IMR-90 (cell line): ENCODE results near the gene NUP107. TPM values are rescaled to one million over a fixed set of nuclear protein-coding genes. Genes with fewer than 3 reads are reported as not detected.

ENCODE experiments used
- ATAC-seq: fragments of 200-7000 bp; cut with Tn5 transposase; 2 replicates; pipeline ENCODE4 v1.9.1; 2020; ENCODE audit warnings: low read depth, mild to moderate bottlenecking, moderate library complexity
- BruUV-seq: library from RNA; stranded (reverse); fragments of 400-500 nt; replicated peaks from 2 replicates; lab custom pipeline; 2021; lab: Mats Ljungman, UMichigan
- CTCF ChIA-PET: fragments of 300-600 bp; formaldehyde crosslinking; extraction: SDS; loops from one replicate; lab custom pipeline; 2021; ENCODE audit warnings: antibody characterized with exemption; lab: Yijun Ruan, JAX
- POLR2A ChIA-PET: fragments of 300-600 bp; sonication (Branson Sonifier 250); formaldehyde crosslinking; loops from one replicate; lab custom pipeline; 2022; ENCODE audit warnings: antibody characterized with exemption; ENCODE audit not compliant: unreplicated experiment; lab: Charles Lee
- DNase-seq: peaks from one replicate; pipeline ENCODE4 v3.0.0; 2013
- H2AFZ ChIP-seq: replicated peaks from 2 replicates; pipeline ENCODE3; 2013; ENCODE audit warnings: low read length, mild to moderate bottlenecking; ENCODE audit not compliant: poor library complexity
- H2AK5ac ChIP-seq: 2 replicates; pipeline ENCODE4 v1.6.1; 2013; ENCODE audit warnings: low read depth, low read length, inconsistent platforms
- H2AK9ac ChIP-seq: replicated peaks from 2 replicates; pipeline ENCODE3; 2013; ENCODE audit warnings: mild to moderate bottlenecking, low read depth, low read length, moderate library complexity; ENCODE audit not compliant: poor library complexity
- H2BK120ac ChIP-seq: 2 replicates; pipeline ENCODE4 v1.6.1; 2013; ENCODE audit warnings: low read depth, low read length, inconsistent platforms
- H2BK15ac ChIP-seq: 3 replicates; pipeline ENCODE4 v1.6.1; 2013; ENCODE audit warnings: low read depth, low read length, inconsistent platforms
- H2BK20ac ChIP-seq: 2 replicates; pipeline ENCODE4 v1.6.1; 2013; ENCODE audit warnings: low read depth, mild to moderate bottlenecking, inconsistent platforms, low read length, moderate library complexity
- H2BK5ac ChIP-seq: 2 replicates; pipeline ENCODE4 v1.6.1; 2013; ENCODE audit warnings: mild to moderate bottlenecking, low read depth, low read length, inconsistent platforms; ENCODE audit not compliant: poor library complexity, severe bottlenecking
- H3K14ac ChIP-seq: replicated peaks from 2 replicates; pipeline ENCODE4 v1.6.1; 2013; ENCODE audit warnings: low read depth, low read length, inconsistent platforms
- H3K18ac ChIP-seq: 2 replicates; pipeline ENCODE4 v1.6.1; 2013; ENCODE audit warnings: low read depth, low read length, control low read depth
- H3K23ac ChIP-seq: 2 replicates; pipeline ENCODE4 v1.6.1; 2013; ENCODE audit warnings: low read depth, low read length, inconsistent platforms
- H3K27ac ChIP-seq: 2 replicates; pipeline ENCODE4 v1.5.1; 2013; ENCODE audit warnings: mild to moderate bottlenecking, control low read depth, low read length; ENCODE audit not compliant: insufficient read depth
- H3K27me3 ChIP-seq: 2 replicates; pipeline ENCODE4 v1.6.1; 2013; ENCODE audit warnings: low read length; ENCODE audit not compliant: control insufficient read depth, insufficient read depth
- H3K36me3 ChIP-seq: 2 replicates; pipeline ENCODE4 v1.6.1; 2013; ENCODE audit warnings: low read length, mixed read lengths; ENCODE audit not compliant: control insufficient read depth, insufficient read depth
- H3K4ac ChIP-seq: 2 replicates; pipeline ENCODE4 v1.6.1; 2013; ENCODE audit warnings: low read depth, low read length, inconsistent platforms
- H3K4me1 ChIP-seq: 2 replicates; pipeline ENCODE4 v1.6.1; 2013; ENCODE audit warnings: low read length, mixed read lengths; ENCODE audit not compliant: control insufficient read depth, insufficient read depth
- H3K4me2 ChIP-seq: 2 replicates; pipeline ENCODE4 v1.6.1; 2013; ENCODE audit warnings: low read depth, mild to moderate bottlenecking, control low read depth, low read length, moderate library complexity
- H3K4me3 ChIP-seq: 2 replicates; pipeline ENCODE4 v1.5.1; 2013; ENCODE audit warnings: low read depth, mild to moderate bottlenecking, control low read depth, low read length, moderate library complexity; ENCODE audit not compliant: insufficient read depth
- H3K56ac ChIP-seq: 2 replicates; pipeline ENCODE4 v1.6.1; 2013; ENCODE audit warnings: low read length, inconsistent platforms; ENCODE audit not compliant: insufficient read depth; ENCODE audit errors: extremely low read depth
- H3K79me1 ChIP-seq, 2 experiments: 2 replicates each; pipeline ENCODE4 v1.6.1; 2013; ENCODE audit warnings: low read length in 2 of 2, inconsistent platforms in 1 of 2, low read depth in 1 of 2
- H3K9ac ChIP-seq: 2 replicates; pipeline ENCODE4 v1.6.1; 2013; ENCODE audit warnings: low read depth, low read length, control low read depth
- H3K9me1 ChIP-seq: 2 replicates; pipeline ENCODE4 v1.6.1; 2013; ENCODE audit warnings: low read length, inconsistent platforms; ENCODE audit not compliant: insufficient read depth
- H3K9me3 ChIP-seq: 2 replicates; pipeline ENCODE4 v1.6.1; 2013; ENCODE audit warnings: low read length; ENCODE audit not compliant: control insufficient read depth, insufficient read depth
- H4K20me1 ChIP-seq: 2 replicates; pipeline ENCODE4 v1.6.1; 2013; ENCODE audit warnings: low read length, inconsistent platforms; ENCODE audit not compliant: insufficient read depth
- H4K5ac ChIP-seq: 2 replicates; pipeline ENCODE4 v1.6.1; 2013; ENCODE audit warnings: mild to moderate bottlenecking, low read depth, low read length, control low read depth
- H4K8ac ChIP-seq, 2 experiments: 2 replicates each; pipeline ENCODE4 v1.6.1; 2013; ENCODE audit warnings: low read depth in 2 of 2, low read length in 2 of 2, control low read depth in 1 of 2, inconsistent platforms in 1 of 2
- H4K91ac ChIP-seq: 2 replicates; pipeline ENCODE4 v1.6.1; 2013; ENCODE audit warnings: low read depth, low read length, inconsistent platforms; ENCODE audit not compliant: insufficient read depth
- BHLHE40 ChIP-seq: fragments of 150-350 bp; IDR thresholded peaks from 2 replicates; pipeline ENCODE4 v1.6.1; 2016; ENCODE audit warnings: mild to moderate bottlenecking, low read depth, low read length
- CEBPB ChIP-seq: IDR thresholded peaks from 2 replicates; pipeline ENCODE4 v1.6.1; 2012; ENCODE audit warnings: low read depth, low read length, improper control_type of control experiment
- CHD1 ChIP-seq: IDR thresholded peaks from 2 replicates; pipeline ENCODE4 v1.6.1; 2012; ENCODE audit warnings: low read depth, low read length, improper control_type of control experiment
- FOS ChIP-seq: fragments of 150-350 bp; IDR thresholded peaks from 2 replicates; pipeline ENCODE4 v1.6.1; 2016; ENCODE audit warnings: low read depth, low read length
- MAFK ChIP-seq: IDR thresholded peaks from 2 replicates; pipeline ENCODE4 v1.6.1; 2012; ENCODE audit warnings: low read depth, low read length, improper control_type of control experiment
- MAZ ChIP-seq: IDR thresholded peaks from 2 replicates; pipeline ENCODE4 v1.6.1; 2012; ENCODE audit warnings: low read depth, mild to moderate bottlenecking, low read length, improper control_type of control experiment, moderate library complexity, borderline replicate concordance
- MXI1 ChIP-seq: IDR thresholded peaks from 2 replicates; pipeline ENCODE4 v1.6.1; 2012; ENCODE audit warnings: low read depth, mild to moderate bottlenecking, low read length, moderate library complexity, borderline replicate concordance
- NFE2L2 ChIP-seq: fragments of 150-350 bp; IDR thresholded peaks from 2 replicates; pipeline ENCODE4 v1.6.1; 2016; ENCODE audit warnings: low read depth, mild to moderate bottlenecking, low read length
- POLR2A ChIP-seq: IDR thresholded peaks from 2 replicates; pipeline ENCODE4 v1.6.1; 2012; ENCODE audit warnings: mild to moderate bottlenecking, low read depth, low read length
- RAD21 ChIP-seq: IDR thresholded peaks from 2 replicates; pipeline ENCODE4 v1.6.1; 2012; ENCODE audit warnings: low read length, improper control_type of control experiment
- RCOR1 ChIP-seq: IDR thresholded peaks from 2 replicates; pipeline ENCODE4 v1.6.1; 2012; ENCODE audit warnings: mild to moderate bottlenecking, low read length, improper control_type of control experiment; ENCODE audit not compliant: insufficient replicate concordance
- RFX5 ChIP-seq: IDR thresholded peaks from 2 replicates; pipeline ENCODE4 v1.8.0; 2012; ENCODE audit warnings: low read depth, mild to moderate bottlenecking, low read length, moderate library complexity
- SMC3 ChIP-seq: fragments of 150-350 bp; IDR thresholded peaks from 2 replicates; pipeline ENCODE4 v1.6.1; 2016; ENCODE audit warnings: low read depth, mild to moderate bottlenecking, antibody characterized with exemption, low read length, moderate library complexity
- WGBS, 2 experiments: methylation state at CpG; one replicate each; pipeline versions ENCODE4 v1.1.5 to v1.1.7; 2013; ENCODE audit warnings: missing lambda C conversion rate in 2 of 2; ENCODE audit not compliant: insufficient read length in 1 of 2; ENCODE audit errors: extremely low coverage in 2 of 2; 5-methylcytosine and 5-hydroxymethylcytosine counted together
- dilution Hi-C: fragments of 300-500 bp; cut with HindIII; formaldehyde crosslinking; loops from one replicate; pipeline ENCODE4 v1.14.3; 2018; ENCODE audit warnings: low sequenced_read_pairs; ENCODE audit not compliant: unreplicated experiment
- in situ Hi-C: fragments of 300-500 bp; cut with MboI; formaldehyde crosslinking; loops from 3 replicates; pipeline ENCODE4 v1.14.3; 2019; ENCODE audit warnings: low sequenced_read_pairs, inconsistent platforms, mixed read lengths
- intact Hi-C: fragments of 100-400 bp; cut with micrococcal nuclease; formaldehyde crosslinking; loops from 2 replicates; pipeline ENCODE4 v1.10.0; 2022
- polyA plus RNA-seq, 3 experiments: library from polyadenylated mRNA; depleted of rRNA; stranded (reverse); fragments of >200 nt; gene quantifications; 2 replicates each; pipeline ENCODE4 v1.2.3, GENCODE V29; 2012; ENCODE audit warnings: low replicate concordance in 1 of 3
- total RNA-seq: library from RNA; depleted of rRNA; stranded (reverse); fragments of >200 nt; gene quantifications from 2 replicates; pipeline ENCODE4 v1.2.3, GENCODE V29; 2012
- TF ChIP-seq, protein P1 (sequence below): fragments of 150-350 bp; IDR thresholded peaks from 2 replicates; pipeline ENCODE4 v1.6.1; 2016; ENCODE audit warnings: low read depth, mild to moderate bottlenecking, low read length, moderate library complexity, borderline replicate concordance
- TF ChIP-seq, protein P2 (sequence below): conservative IDR thresholded peaks from 2 replicates; pipeline ENCODE4 v1.5.1; 2012; ENCODE audit warnings: mild to moderate bottlenecking, low read depth, low read length, improper control_type of control experiment
- TF ChIP-seq, protein P3 (sequence below): fragments of 150-350 bp; IDR thresholded peaks from 2 replicates; pipeline ENCODE4 v1.6.1; 2017; ENCODE audit warnings: mild to moderate bottlenecking, antibody characterized with exemption, low read length, low read depth

The NUP107 gene
- total and polyA plus RNA-seq, 2 of the 4 experiments (the other 2 are of a cell fraction) = 34.5 to 69.7 TPM

- POLR2A ChIA-PET = no interaction called here
- intact Hi-C loops = loop anchor here (5.0 kb wide), 1 partner anchor 39 kb away; the partner anchor contains the start of gene SLC35E3
- no peak for ATAC-seq
Measured at GRCh38 chr12:68785823-68786222, 99.0 kb downstream of the NUP107 start.

More at GRCh38 chr12:68785823-68786222, 99.0 kb downstream of the NUP107 start:
- H3K79me1 ChIP-seq = no peaks in the 10 kb centered on the region
- CTCF ChIA-PET = no interaction called here
- H4K20me1 ChIP-seq = no peaks in the 10 kb centered on the region
- H3K9me3 ChIP-seq = no peaks in the 10 kb centered on the region
- no peak overlapping the region for H3K9ac ChIP-seq
- H3K27ac ChIP-seq = no peak overlapping the region
- TF ChIP-seq, protein P1, sequence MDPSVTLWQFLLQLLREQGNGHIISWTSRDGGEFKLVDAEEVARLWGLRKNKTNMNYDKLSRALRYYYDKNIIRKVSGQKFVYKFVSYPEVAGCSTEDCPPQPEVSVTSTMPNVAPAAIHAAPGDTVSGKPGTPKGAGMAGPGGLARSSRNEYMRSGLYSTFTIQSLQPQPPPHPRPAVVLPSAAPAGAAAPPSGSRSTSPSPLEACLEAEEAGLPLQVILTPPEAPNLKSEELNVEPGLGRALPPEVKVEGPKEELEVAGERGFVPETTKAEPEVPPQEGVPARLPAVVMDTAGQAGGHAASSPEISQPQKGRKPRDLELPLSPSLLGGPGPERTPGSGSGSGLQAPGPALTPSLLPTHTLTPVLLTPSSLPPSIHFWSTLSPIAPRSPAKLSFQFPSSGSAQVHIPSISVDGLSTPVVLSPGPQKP = no peak
- TF ChIP-seq NFE2L2 = no peak
- TF ChIP-seq MAZ = no peak
- no peak for TF ChIP-seq POLR2A
- TF ChIP-seq, protein P2, sequence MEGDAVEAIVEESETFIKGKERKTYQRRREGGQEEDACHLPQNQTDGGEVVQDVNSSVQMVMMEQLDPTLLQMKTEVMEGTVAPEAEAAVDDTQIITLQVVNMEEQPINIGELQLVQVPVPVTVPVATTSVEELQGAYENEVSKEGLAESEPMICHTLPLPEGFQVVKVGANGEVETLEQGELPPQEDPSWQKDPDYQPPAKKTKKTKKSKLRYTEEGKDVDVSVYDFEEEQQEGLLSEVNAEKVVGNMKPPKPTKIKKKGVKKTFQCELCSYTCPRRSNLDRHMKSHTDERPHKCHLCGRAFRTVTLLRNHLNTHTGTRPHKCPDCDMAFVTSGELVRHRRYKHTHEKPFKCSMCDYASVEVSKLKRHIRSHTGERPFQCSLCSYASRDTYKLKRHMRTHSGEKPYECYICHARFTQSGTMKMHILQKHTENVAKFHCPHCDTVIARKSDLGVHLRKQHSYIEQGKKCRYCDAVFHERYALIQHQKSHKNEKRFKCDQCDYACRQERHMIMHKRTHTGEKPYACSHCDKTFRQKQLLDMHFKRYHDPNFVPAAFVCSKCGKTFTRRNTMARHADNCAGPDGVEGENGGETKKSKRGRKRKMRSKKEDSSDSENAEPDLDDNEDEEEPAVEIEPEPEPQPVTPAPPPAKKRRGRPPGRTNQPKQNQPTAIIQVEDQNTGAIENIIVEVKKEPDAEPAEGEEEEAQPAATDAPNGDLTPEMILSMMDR = no peak
- no peak for TF ChIP-seq RFX5
- TF ChIP-seq CEBPB = no peak
- no peak for TF ChIP-seq RAD21
- TF ChIP-seq FOS = no peak
- no peak for TF ChIP-seq MAFK
- no peak for TF ChIP-seq BHLHE40
- TF ChIP-seq MXI1 = no peak
- no peak for TF ChIP-seq RCOR1
- TF ChIP-seq CHD1 = no peak
- TF ChIP-seq SMC3 = no peak
- TF ChIP-seq, protein P3, sequence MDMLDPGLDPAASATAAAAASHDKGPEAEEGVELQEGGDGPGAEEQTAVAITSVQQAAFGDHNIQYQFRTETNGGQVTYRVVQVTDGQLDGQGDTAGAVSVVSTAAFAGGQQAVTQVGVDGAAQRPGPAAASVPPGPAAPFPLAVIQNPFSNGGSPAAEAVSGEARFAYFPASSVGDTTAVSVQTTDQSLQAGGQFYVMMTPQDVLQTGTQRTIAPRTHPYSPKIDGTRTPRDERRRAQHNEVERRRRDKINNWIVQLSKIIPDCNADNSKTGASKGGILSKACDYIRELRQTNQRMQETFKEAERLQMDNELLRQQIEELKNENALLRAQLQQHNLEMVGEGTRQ = no peak
- H3K56ac ChIP-seq = no peak overlapping the region
- in situ Hi-C loops = no loop called here
- no peaks in the 10 kb centered on the region for H3K27me3 ChIP-seq
- H4K8ac ChIP-seq = no peak overlapping the region
- no peak overlapping the region for H3K4me2 ChIP-seq
- no peak overlapping the region for H4K91ac ChIP-seq
- no CpG with 5 or more reads among the region's 5 CpGs for WGBS, 2 experiments
- H2BK15ac ChIP-seq = no peak overlapping the region
- no peak overlapping the region for H2BK20ac ChIP-seq
- no peak overlapping the region for H3K23ac ChIP-seq
- peaks cover 6% of the 10 kb centered on the region for H3K4me1 ChIP-seq
- no peak overlapping the region for H3K4ac ChIP-seq
- no peak overlapping the region for H4K5ac ChIP-seq
- H2BK120ac ChIP-seq = no peak overlapping the region
- no peak overlapping the region for H2AK9ac ChIP-seq
- no peak for DNase-seq
- H3K36me3 ChIP-seq = no peaks in the 10 kb centered on the region
- dilution Hi-C loops = no loop called here
- no peaks in the 10 kb centered on the region for H3K9me1 ChIP-seq
- no TSS peak for BruUV-seq
- H2AFZ ChIP-seq = no peak overlapping the region
- H2AK5ac ChIP-seq = no peak overlapping the region
- no peak overlapping the region for H3K14ac ChIP-seq
- H3K4me3 ChIP-seq = no peak overlapping the region
- no peak overlapping the region for H3K18ac ChIP-seq
- H2BK5ac ChIP-seq = no peak overlapping the region
